ENCODE data around the gene SEMA3D.
"Not testable (repeated sequence)": the region's sequence is repeated elsewhere in the genome, so short reads cannot be mapped to it uniquely, and the experiment has no call there.

The SEMA3D gene

DNA sequence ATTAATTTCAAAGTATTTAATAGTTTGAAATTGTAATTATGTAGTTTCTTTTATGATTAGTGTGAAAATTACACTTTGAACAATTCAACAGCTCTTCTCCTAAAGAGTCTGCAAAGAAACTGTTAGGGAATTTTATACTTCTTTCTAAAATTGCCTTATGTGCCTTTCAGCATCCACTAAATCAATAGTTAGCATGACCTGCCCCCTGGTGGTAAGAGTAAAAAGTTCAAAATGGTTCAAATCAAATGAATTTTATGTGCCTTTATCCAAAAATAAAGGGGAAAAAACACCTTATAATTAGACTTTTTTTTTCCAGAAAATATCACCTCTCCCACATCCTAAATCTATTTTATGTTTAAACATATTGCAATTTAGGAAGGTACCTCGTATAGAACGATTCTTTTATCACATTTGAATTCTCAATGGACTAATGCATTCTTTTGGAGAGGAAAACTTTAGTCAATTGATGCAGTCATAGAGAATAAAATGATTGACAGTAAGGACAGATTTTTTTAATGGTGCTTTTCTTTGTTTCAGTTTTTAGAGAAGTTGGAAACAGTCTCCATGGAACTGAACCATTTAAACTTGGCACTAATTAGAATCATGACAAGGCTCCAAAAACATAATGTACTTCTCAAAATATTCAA, 163.7 kb downstream of the SEMA3D start:
- no peak for DNase-seq

DNA sequence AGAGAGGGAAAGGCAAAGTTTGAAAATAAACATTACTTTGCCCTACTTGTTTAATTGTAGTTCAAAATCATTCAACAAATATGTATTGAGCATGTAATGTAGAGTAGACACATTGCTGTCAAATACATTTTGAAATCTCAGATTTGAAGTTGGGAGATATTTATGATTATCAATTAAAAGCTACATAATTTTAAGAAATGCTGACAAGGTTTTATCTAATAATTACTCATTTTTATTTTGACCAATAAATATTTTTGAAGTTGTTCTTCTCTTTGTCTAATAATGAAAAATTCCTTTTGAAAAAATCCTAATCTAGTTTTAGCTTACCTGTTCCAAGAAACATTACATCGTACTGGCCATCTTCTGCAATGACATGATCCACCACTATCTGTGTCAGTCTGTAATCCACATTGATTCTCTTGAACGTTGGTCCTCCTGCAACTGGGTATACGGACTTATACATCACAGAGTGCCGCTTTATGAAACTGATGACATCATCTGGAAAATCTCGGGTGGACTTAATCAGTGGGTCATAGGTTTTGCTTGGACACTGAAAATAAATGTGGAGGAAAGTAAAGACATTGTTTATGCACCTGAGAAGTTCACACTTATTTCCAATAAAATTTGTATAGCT, 164.7 kb downstream of the SEMA3D start:
- DNase-seq = no peak

DNA sequence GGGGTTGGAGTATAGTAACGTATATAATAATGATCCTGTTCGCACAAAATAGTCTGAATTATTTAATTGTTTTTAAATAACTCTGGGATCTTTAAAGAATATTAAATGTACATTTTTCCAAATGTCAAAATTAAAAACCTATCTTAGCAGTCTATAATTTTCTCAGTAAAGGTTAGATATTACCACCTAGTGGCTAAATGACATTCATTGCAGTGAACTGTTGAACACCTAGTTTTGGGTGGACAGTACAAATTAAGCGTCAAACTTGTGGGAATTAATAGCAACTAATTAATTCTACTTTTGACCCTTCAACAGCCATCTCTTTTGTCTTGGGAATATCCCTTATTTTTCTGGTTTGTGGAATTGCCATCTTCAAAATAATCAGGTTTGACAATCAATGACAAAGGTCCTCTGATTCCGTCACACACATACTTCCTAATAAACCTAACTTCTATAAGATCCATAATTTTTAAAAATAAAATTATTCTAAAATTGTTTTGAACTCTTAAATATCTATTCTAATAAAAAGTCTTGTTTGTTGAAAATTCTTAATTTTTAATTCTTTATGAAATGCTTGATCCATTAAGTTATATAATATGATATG, 165.7 kb downstream of the SEMA3D start:
- DNase-seq = no peak

DNA sequence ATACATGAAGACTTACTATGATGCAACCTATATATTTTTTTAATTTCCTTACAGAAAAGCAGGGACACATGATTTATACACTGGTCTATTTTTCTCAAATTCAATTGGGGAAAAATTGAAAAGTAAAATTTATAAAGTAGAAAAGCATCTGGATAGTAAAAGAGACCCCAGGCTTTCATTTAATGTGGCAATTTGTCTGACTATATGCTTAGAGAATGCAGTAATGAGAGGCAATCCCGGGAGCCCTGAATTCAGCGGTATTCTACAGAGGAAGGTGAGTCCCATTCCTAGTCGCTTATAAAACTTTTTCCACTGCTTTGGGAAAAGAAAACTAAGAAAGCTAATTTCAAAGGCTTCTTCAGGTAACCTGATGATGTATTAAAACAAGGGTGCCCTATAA, 167.1 kb downstream of the SEMA3D start:
- DNase-seq = no peak

DNA sequence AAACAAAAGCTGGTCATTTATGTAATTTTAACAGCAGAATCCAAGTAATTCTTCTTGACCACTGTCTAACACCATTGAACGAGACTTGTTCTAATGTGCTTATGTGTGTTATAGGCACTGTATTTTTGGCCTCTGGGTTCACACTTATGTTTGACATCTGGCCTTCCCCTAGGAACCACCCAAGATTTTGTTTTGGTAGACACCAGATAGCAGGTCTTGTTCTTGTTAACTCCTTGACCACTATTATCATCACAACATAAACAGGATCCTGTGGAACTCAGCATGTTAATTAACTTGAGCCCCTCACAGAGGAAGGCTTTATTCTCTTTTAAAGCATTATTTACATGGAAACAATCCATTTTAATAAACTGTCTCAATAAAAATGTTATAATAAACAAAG, 167.7 kb downstream of the SEMA3D start:
- DNase-seq = no peak

DNA sequence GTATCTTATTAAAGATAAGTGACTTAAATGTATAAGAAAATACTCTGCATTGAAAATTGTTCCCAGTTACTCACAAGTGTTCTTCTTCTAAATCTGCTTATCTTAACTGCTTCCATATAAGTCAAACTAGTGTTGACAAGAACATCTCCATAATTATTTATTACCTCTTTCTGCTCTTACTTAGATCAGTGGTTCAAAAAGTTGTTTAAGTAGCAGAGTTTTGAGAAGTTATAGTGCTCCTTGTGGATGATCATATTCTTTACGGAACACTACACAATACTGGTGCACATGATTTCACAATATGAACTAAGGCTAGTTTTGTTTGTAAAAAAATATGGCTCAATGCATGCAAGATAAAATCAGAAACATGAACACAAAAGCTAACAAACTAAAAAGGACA, 168.4 kb downstream of the SEMA3D start:
- no peak for DNase-seq

DNA sequence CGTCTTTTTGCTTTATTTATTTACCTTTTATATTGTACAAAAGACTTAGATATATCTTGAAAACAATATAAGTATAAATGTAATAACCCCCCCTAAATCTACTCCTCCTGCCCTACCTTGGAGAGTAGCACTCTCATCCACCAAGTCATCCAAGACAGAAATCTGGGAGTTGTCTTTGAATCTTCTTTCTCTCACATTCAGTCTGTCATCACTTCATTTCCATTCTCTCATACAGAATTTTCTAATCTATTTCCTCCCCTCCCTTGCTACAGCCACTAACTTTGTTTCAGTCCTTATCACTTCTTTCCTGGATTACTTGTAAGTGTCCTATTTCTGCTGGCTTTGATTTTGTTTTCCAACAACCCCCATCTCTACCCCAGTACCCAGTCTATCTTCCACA, 170.6 kb downstream of the SEMA3D start:
- no peak for DNase-seq

DNA sequence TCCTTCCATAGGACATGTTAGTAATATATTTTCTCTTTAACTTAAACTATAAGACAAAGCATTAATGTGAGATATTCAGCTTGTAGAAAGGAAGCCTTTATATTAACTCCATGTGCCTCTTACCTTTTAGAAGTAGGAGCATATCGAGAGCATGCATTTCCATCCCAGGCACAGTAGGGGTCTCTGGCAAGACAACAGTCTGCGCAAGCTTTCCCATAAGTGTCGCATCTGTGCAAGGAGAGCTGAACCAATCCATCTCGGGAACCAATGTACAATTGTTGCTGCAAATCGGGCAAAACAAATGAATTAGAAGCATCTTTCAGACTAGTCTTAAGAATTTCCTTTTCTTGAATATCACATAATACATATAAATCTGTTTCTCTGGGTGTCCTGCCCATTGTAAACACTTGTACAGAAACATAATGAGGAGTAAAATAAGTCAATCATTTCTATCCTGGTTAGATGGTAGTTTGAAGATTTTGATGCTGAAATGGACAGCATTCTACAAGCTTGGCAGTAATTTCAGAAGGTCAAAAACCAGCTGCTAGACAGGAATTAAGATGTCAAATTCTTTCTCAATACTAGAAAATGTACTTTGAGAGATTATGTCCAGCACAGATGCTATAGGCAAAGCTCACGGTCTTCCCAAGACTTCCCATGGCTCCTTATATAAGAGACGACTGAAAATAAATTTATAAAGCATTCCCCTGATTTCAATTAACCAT, 171.8 kb downstream of the SEMA3D start:
- no peak for DNase-seq

DNA sequence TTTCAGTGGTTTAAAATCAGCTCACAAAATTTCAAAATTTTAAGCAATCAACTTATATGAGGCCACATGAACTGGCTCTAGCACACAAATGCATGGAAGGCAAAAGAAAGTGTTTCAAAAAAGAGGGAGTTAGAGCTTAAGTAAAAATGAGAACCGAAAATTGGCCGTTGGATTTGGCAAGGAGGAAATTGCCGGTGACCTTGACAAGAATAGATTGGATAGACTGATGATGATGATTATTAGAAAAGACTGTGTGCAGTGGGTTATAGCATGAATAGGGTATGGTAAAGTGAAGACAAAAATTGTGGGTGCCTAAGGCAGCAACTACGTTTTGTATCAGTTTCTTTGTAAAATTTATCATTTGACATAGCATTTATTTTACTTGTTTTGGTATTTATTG, 175.7 kb downstream of the SEMA3D start:
- DNase-seq = no peak

DNA sequence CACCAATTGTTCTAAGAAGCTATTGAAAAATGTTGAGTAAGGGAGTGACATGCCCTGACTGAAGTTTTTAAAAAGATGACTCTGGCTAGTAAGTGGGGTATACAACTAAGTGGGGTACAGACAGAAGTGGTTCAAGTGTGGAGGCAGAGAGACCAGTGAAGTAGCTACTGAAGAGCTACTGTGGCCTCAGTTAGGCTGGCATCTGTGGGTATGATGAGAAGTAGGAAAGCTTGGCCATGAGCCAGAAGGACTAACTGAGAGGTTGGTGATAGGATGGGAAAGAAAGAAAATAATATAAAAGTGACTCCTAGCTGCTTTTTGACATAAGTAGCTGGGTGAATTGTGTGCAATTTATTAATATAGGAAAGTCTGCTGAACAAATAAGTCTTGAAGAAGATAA, 176.6 kb downstream of the SEMA3D start:
- no peak for DNase-seq

DNA sequence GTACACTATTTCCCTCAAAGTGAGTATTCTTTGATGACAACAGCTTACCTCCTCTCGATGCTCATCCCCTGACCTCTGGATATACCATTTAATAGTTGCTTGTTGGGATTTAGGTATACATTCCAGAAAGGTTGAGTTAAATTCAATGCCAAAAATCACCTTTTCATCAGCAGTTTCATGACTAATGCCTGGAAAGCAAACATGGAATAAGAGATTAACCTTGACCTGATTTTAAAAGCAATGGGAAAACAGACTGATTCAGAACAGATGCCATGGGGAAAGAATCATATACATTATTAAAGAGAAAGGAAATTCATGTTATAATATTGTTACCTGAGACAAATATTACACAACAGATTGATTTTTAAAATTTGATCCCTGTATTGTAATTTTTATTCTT, 180.1 kb downstream of the SEMA3D start:
- no peak for DNase-seq

DNA sequence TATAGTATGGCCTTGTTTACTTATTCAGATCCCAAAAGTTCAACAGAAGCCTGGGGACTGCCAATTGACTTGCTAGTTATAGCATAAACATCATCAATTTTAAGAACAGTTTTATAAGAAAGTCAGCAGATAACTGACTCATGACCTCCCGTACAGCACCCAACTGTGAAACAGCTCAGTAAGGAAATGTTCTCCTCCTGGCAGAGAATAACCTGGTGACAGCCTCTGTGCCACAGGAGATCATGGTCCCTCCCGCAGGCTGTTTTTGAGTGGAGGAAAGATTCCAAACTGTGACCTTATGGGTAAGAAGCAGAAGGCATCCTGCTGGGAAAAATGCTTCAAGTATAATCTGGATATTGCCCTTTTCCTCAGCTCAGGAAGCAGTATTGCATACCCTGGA, 182.5 kb downstream of the SEMA3D start:
- DNase-seq = no peak

DNA sequence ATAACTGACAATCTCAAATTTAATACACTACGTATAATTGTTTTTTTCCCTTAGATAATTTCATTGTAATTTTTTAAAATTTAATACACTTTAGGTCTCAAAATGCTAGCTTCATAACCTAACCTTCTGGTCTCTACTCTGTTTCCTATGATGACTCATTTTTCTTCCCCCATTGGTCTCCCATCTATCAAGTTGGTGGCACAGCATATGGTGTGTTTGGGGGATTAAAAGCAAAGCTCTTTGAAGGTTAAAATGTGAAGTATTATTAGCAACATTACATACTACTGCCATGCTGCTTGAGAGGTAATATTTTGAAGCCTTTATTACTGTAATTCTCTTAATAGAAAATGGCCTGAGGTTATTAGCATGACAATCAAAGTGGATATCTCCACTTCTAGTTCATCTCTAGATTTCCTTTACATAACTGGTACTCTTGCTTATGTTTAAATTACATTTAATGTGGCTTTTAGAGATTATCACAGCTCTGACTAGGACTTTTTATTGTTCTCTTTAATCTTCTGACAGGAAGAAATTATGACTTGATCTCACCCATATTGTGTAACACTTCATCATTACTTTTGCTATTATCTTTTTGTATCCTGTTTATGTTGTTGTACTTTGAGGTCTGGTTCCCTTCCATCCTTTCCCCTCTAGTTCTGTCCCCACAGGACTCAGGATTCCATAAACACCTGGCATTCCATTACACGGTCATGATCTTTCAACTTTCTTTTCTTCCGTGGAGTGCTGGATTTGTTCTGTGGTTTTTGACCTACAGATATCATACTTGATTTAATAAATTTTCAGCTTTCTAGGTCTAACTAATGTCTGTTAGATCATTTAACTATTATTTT, 185.1 kb downstream of the SEMA3D start:
- no peak for DNase-seq

DNA sequence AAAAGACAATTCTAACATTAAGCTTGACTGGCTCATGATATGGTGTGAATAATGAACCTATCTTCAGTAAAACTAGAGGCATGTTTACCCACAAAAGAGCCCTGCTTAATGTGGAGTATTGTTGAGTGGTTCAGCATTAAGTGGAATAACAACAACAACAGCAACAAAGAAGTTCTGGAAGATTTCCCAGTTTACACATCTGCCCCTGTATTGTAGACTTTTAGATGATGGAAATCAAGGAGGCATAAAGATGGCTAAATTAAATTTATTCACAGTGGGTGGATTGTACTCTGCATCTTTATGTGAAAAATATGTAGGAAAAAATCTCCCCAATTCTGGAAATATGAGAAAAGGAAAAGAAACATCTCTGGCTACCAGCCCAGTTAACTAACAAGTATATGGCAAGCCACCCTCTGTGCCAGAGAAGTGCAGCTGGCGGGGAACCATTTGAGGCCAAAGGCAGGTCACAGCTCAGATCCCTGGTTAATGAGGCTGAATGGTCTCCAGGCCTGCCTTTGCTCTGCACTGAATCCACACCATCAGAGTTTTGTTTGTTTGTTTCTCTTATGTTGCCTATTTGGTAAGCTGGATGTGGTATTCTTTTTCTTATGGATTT, 186.0 kb downstream of the SEMA3D start:
- DNase-seq = no peak

DNA sequence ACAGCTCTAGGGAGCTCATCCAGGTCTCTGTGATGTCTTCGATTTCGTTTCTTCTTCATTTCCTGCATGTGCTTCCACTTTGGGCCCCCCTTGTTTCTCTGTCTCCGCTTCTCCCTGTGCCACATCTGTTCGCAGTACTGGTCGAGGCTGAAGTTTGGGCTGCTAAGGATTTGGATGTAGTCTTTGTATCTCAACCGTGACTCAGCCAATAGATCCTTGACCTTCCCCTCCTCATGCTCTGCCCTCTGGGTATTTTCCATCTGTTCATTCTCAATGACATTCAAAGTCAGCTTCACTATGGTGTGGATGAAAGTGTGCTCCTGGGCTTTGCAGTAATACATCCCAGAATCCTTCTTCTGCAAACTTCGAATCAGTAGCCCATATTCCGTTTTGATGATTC, 187.4 kb downstream of the SEMA3D start:
- DNase-seq = no peak

DNA sequence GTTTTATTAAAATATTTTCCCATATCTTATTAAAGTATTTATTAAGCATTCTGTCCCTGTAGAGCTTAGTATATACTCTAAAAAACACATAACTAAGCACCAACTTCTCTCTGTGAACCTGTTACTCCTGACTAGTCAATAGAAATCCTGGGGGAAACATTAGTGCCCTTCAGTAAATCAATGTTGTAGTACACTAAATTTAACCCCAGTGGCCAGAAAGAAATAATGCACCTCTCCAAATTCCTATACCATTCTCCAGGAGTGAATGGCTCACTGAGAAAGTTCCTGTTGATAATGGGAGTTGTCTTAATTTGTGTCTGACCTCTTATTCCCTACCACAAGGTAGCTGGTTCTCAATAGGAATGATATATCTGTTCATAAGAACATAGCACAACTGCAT, 188.2 kb downstream of the SEMA3D start:
- DNase-seq = no peak

DNA sequence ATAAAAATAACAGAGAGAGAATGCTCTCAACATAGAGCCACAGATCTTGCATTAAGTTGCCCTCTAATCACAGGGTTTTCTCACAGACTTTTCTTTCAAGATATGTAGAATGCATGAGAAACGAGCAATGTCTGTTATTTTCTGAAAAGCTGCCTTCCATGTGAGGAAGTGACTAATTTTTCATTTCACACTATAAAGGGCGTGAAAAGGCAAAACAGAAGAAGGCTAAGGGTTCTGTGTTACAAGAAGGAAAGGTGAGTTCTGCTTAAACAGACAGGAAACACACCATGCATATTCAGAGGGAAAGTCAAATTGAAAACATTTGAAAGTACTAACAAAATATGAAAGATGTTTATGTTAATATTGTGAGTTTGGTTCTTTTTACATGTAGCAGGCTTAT, 189.2 kb downstream of the SEMA3D start:
- no peak for DNase-seq

DNA sequence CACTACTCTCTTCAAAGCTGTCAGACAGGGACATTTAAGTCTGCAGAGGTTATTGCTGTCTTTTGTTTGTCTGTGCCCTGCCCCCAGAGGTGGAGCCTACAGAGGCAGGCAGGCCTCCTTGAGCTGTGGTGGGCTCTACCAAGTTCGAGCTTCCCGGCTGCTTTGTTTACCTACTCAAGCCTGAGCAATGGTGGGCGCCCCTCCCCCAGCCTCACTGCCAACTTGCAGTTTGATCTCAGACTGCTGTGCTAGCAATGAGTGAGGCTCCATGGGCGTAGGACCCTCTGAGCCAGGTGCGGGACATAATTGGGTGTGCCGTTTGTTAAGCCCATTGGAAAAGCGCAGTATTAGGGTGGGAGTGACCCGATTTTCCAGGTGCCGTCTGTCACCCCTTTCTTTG, 193.9 kb downstream of the SEMA3D start:
- not testable (repeated sequence) for DNase-seq

DNA sequence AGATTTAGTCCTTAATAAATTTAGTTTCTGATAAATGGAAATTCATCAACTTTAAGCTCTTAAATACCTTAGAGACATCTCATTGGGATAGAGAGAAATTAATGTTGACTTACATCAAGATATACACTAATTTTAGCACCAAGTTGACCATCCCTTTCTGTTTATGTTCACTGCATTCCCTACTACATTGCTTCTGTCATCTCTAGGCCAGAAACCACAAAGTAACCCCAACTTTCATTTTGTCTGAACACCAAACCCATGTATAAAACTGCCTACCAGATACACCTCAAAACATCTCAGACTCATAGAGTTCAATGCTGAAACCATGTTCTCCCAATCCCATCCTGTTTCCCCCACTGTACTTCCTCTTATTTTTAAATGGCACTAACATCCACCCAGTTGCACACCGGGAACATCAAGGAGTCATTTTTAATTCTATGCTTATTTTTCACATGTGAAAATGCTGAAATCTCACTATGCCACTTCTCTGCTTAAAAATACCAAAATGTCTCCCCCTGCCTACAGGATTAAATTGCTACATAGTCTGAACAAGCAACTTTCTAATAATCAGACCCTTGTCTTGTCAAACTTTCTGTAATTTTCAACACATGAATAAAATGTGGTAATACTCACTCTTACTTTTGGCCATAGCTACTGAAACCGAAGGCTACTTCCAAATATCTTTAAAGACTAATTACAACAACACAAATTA, 201.6 kb downstream of the SEMA3D start:
- no peak for DNase-seq

DNA sequence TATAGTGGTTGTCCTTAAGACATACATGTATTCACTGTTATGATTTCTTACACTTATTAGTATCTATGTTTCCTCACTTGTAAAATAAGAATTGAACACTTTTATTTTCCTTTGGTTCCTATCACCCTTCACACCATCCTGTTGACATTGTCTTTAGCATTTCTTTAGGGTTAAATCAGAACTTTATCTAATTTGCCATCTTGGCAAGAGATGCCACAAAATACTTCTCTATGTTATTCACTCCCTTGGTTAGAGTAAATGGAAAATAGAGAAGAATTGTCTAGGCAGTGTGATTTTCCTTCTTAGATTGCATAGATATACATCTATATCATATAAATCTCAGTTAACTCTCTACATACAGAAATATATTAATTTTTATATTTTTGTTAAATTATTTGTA, 204.7 kb downstream of the SEMA3D start:
- no peak for DNase-seq

DNA sequence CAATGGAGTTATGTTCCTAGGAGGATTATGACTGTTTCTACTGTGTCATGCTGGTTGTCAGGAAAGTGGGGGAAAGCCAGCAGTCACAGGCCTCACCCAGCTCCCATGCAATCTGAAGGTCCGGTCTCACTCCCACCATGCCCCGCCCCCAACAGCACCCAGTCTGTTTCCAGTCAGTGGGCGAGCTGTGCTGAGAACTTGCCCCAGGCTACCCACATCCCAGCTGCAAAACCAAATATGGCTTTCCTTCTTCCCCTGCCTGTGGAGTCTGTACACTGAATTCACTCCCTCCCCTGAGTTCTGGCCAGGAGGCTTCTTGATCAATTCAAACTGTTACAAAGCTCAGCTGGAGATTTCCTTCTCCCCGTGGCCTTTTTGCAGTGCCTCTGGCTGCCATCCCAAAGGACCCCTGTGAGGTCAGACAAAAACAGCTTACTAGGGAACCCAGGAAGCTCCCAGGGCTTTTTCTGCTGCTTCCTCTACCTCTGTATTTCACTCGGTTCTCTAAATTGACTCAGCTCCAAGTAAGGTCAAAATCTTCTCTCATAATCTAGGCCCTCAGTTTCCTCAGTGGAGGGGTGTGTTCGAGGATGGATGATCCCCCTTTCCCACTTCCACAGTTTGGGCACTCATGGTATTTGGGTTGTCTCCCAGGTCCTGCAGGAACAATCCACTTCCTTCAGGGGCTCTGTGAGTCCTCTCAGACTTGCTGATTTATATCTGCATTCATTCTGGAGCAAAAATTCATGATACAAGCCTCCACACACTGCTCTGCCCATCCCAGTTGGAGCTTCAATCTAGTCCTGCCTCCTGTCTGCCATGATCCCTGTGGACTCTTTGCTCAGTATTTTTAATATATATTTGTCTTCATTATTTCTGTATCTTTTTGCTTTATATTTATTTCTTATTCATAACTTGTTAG, 205.5 kb downstream of the SEMA3D start:
- no peak for DNase-seq

All from activated CD4-positive, alpha-beta T cell treated with anti-CD3 and anti-CD28 coated beads, Interleukin-2, amount 50 U/mL, for 1 hour (primary cell).